Ovary (tissue), 3 donors: ENCODE results near the gene HPCAL4.

Source experiments
- EP300 ChIP-seq: sonication (generic); formaldehyde crosslinking; IDR thresholded peaks from one replicate; pipeline ENCODE4 v1.6.1; 2017; ENCODE audit warnings: antibody characterized with exemption
- POLR2A ChIP-seq: fragments of 450-650 bp; IDR thresholded peaks from one replicate; pipeline ENCODE4 v1.6.1; 2017; ENCODE audit warnings: antibody characterized with exemption, mild to moderate bottlenecking, moderate library complexity
- TF ChIP-seq, protein P1 (sequence below), 3 donors: fragments of 450-650 bp in 2 of 3; fragments of 200-600 bp in 1 of 3; IDR thresholded peaks; one replicate each; pipeline versions ENCODE4 v1.5.1 to v1.8.0; 2016 to 2022; ENCODE audit warnings: antibody characterized with exemption in 3 of 3, mild to moderate bottlenecking in 1 of 3
- donor health status: DM: no; HTN: no; CAD: no.

DNA sequence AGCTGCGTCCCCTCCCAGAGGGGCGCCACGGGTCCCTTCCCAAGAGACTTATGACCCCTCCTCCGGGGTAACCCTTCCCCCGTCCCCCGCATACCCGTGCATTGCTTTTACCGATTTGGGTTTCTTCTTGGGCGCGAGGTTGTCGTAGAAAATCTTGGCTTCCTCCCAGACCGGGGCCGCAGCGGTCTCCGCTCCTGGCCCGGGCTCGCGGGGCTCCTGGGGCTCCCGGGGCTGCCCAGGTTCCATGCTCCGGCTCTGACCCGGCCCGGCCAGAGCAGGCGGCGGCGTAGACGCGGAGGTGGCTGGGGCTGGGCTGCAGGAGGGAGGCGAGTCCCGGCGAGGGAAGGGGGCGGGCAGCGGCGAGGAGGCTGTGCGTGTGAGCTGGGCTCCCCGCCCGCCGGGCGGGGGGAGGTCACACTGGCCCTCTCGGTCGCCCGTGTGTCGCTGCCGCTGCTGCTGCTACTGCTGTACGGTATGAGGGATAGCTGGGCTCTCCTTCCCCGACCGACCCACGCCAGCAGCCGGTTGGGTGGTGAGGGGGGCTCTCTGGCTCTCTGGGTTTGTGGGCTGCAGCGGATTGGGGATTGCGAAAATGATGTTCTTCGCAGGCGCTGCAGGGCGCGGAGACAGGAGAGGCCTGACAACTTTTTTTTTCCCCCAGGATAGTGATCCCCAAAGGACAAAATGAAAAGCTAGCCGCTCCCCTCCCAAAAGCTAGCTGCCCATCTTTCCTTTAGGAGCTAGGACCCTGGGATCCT lies 19.3 kb downstream of the HPCAL4 start, which contains the start of gene NT5C1A:
- TF ChIP-seq POLR2A: no peak
- no peak for TF ChIP-seq EP300
- TF ChIP-seq, protein P1, sequence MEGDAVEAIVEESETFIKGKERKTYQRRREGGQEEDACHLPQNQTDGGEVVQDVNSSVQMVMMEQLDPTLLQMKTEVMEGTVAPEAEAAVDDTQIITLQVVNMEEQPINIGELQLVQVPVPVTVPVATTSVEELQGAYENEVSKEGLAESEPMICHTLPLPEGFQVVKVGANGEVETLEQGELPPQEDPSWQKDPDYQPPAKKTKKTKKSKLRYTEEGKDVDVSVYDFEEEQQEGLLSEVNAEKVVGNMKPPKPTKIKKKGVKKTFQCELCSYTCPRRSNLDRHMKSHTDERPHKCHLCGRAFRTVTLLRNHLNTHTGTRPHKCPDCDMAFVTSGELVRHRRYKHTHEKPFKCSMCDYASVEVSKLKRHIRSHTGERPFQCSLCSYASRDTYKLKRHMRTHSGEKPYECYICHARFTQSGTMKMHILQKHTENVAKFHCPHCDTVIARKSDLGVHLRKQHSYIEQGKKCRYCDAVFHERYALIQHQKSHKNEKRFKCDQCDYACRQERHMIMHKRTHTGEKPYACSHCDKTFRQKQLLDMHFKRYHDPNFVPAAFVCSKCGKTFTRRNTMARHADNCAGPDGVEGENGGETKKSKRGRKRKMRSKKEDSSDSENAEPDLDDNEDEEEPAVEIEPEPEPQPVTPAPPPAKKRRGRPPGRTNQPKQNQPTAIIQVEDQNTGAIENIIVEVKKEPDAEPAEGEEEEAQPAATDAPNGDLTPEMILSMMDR (IDR thresholded peaks at IDR 0.05): no peak
